Activated B cell treated with CpG ODN at 0.5 μM for 24 hours (primary cell): Measurements from ENCODE around the gene RNF114. TPM values are rescaled to one million over a fixed set of nuclear protein-coding genes. Genes with fewer than 3 reads are reported as not detected.

Source experiments
- ATAC-seq: fragments of 200-7000 bp; cut with Tn5 transposase; one replicate; pipeline ENCODE4 v1.10.0; 2021; ENCODE audit warnings: low read depth, mild to moderate bottlenecking, moderate library complexity
- CTCF ChIA-PET: fragments of 350-600 bp; sonication (Branson Sonifier 250); formaldehyde crosslinking; loops from one replicate; lab custom pipeline; 2021; ENCODE audit warnings: antibody characterized with exemption; lab: Charles Lee
- POLR2A ChIA-PET: fragments of 350-600 bp; sonication (Branson Sonifier 250); formaldehyde crosslinking; loops from one replicate; lab custom pipeline; 2021; ENCODE audit warnings: antibody characterized with exemption; lab: Charles Lee
- DNase-seq: peaks from one replicate; pipeline ENCODE4 v3.0.0; 2022
- H3K27ac Mint-ChIP-seq: one replicate; pipeline ENCODE4 v1.8.0; 2020; ENCODE audit warnings: mixed read lengths
- H3K27me3 Mint-ChIP-seq: one replicate; pipeline ENCODE4 v1.8.0; 2021; ENCODE audit warnings: mixed read lengths
- H3K36me3 Mint-ChIP-seq: one replicate; pipeline ENCODE4 v1.8.0; 2021; ENCODE audit warnings: low read depth, mixed read lengths
- H3K4me1 Mint-ChIP-seq: one replicate; pipeline ENCODE4 v1.8.0; 2021; ENCODE audit warnings: mixed read lengths
- H3K4me3 Mint-ChIP-seq: one replicate; pipeline ENCODE4 v1.8.0; 2020; ENCODE audit warnings: mild to moderate bottlenecking, mixed read lengths
- H3K9me3 Mint-ChIP-seq: one replicate; pipeline ENCODE4 v1.8.0; 2020; ENCODE audit warnings: mixed read lengths
- intact Hi-C: fragments of 100-400 bp; cut with micrococcal nuclease; formaldehyde crosslinking; loops from one replicate; pipeline ENCODE4 v1.15.1; 2024
- total RNA-seq: library from RNA; stranded (reverse); gene quantifications from 2 replicates; pipeline ENCODE4 v1.2.3, GENCODE V29; 2022
- TF ChIP-seq, protein P1 (sequence below): fragments of 200-600 bp; IDR thresholded peaks from one replicate; pipeline ENCODE4 v1.8.0; 2022; ENCODE audit warnings: antibody characterized with exemption, mild to moderate bottlenecking

The RNF114 gene
- total RNA-seq, 1 donor from 2014 or later: 56.5 TPM

DNA sequence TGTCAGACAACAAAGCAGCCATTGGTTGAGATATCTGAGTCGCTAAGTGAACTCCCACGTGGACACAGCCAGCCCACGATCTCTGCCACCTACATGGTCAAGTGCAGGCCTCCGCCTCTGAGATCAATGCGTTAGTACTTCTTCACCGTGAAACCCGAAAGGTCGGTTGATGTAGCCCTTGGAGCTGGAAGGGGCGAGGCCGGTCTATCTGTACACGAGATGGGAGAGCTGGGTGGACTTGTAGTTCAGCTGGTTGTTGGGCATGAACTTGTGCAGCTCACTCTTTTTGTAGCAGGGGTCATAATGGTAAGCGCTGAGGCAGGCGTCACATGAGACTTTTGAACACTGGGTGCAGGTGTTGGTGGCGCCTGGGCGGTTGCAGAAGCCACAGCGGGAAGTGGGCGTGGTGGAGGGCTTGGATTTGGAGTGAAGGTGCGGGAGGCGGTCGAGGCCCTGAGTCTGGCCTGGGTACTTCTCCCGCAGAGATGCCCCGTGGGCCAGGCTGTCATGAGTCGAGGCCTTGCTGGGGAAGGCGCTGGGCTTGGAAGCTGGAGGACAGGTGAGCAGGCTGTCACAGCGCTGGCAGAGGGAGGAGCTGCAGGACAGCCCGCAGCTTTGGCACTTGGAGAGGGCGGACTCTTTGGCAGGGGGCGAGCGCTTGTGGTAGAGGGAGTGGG, 30.6 kb upstream of the RNF114 start:
- intact Hi-C loops: no loop called here
- ChIA-PET CTCF (no interaction called here), POLR2A (no interaction called here)
- no peak overlapping the region for H3K4me3 Mint-ChIP-seq
- DNase-seq (no peak), ATAC-seq (no peak)
- no peaks in the 10 kb centered on the region for H3K27me3 Mint-ChIP-seq
- H3K9me3 Mint-ChIP-seq: no peaks in the 10 kb centered on the region
- peaks cover 64% of the 10 kb centered on the region for H3K36me3 Mint-ChIP-seq
- no peak overlapping the region for H3K27ac Mint-ChIP-seq
- TF ChIP-seq, protein P1, sequence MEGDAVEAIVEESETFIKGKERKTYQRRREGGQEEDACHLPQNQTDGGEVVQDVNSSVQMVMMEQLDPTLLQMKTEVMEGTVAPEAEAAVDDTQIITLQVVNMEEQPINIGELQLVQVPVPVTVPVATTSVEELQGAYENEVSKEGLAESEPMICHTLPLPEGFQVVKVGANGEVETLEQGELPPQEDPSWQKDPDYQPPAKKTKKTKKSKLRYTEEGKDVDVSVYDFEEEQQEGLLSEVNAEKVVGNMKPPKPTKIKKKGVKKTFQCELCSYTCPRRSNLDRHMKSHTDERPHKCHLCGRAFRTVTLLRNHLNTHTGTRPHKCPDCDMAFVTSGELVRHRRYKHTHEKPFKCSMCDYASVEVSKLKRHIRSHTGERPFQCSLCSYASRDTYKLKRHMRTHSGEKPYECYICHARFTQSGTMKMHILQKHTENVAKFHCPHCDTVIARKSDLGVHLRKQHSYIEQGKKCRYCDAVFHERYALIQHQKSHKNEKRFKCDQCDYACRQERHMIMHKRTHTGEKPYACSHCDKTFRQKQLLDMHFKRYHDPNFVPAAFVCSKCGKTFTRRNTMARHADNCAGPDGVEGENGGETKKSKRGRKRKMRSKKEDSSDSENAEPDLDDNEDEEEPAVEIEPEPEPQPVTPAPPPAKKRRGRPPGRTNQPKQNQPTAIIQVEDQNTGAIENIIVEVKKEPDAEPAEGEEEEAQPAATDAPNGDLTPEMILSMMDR: no peak
- H3K4me1 Mint-ChIP-seq: peaks cover 3% of the 10 kb centered on the region

DNA sequence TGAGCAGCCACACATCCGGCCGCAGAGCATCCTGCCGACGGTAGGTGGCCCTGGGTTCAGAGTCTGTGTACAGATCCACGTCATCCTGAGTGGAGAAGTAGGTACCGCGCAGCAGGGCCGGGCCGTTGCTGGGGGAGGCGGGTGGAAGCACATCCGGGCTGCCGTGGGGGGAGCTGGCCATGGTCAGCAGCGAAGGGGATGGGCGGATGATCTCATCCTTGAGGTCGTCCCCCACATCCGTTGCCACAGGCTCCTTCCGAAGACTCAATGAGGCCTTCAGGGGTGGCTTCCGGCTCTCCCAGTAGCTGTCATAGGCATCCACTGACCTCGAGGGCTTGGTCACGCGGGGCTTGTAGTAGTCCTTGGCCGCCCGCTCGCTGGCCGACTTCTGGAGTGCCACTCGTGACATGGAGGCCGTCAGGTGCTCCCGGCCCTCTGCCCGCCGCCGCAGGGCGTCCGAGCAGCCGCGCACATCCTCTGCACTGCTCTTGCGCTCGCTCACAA, 30.0 kb upstream of the RNF114 start:
- Mint-ChIP-seq H3K36me3 (peaks cover 68% of the 10 kb centered on the region), H3K27me3 (no peaks in the 10 kb centered on the region), H3K9me3 (no peaks in the 10 kb centered on the region), H3K4me3 (no peak overlapping the region), H3K27ac (no peak overlapping the region), H3K4me1 (peaks cover 5% of the 10 kb centered on the region)
- TF ChIP-seq, protein P1: no peak
- ChIA-PET POLR2A (no interaction called here), CTCF (no interaction called here)
- no peak for ATAC-seq
- intact Hi-C loops: no loop called here
- no peak for DNase-seq

DNA sequence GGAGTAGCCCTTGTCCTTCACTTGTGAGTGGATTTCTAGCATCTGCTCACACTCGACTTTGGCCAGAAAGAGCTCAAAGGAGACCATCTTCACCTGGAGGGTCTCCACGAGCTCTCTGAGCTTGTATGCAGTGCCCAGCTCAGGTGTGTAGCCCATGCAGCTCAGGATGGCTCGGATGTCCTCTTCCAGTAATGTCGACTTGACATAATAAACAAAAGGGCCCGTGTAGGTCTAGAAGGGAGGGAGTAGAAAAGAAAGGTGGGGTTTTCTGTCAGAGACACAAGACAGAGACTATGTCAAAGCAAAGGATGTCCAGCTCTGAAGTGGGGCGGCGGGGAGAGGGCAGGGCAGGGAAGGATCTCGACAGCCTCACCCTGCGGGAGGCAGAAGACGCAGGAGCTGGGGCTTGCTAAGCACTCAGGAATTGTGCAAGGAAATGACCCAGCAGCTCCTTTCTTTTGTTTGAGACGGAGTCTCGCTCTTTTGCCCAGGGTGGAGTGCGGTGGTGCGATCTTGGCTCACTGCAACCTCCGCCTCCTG, 29.5 kb upstream of the RNF114 start:
- H3K36me3 Mint-ChIP-seq: peaks cover 68% of the 10 kb centered on the region
- H3K27ac Mint-ChIP-seq: no peak overlapping the region
- CTCF ChIA-PET: no interaction called here
- POLR2A ChIA-PET: no interaction called here
- H3K9me3 Mint-ChIP-seq: no peaks in the 10 kb centered on the region
- peaks cover 5% of the 10 kb centered on the region for H3K4me1 Mint-ChIP-seq
- DNase-seq (no peak), ATAC-seq (no peak)
- intact Hi-C loops: no loop called here
- no peak overlapping the region for H3K4me3 Mint-ChIP-seq
- TF ChIP-seq, protein P1: no peak
- H3K27me3 Mint-ChIP-seq: no peaks in the 10 kb centered on the region

DNA sequence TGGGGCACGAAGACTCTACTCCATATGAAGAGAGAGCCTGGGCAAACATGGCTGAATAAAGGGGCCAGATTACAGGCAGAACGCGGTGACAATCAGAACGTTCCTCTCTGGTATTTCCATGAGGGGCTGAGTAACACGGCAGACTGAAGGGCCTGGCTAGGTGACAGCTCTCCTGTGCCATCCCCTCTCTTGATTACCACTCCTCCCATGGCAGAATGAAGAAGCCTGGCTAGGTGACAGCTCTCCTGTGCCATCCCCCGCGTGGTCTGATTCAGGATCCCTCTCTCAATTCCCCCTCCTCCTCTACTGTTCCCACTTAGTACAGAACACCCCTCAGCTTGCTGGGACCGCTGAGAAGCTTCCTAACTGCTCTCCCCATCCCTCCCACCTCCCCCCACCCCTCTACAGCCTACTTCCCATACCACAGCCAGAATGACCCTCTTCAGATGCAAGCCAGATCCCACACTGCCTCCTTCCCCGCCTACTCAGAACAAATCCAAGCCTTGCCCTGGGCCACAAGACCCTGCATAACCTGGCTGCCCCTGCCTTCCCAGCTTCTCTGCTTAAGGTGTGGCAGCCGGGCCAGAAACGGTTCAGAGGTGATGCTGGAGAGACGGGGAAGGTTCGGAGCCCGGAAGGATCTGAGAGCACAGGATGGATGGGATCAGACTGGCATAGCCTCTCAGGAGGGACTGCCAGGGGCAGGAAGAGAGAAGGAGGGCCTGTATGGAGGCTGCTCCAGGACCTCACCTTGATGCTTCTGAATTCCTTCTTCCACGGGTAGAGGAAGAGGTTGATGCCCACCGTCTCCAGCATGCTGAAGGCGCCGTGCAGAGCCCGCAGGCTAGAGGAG, 28.6 kb upstream of the RNF114 start:
- DNase-seq (no peak), ATAC-seq (no peak)
- CTCF ChIA-PET: no interaction called here
- no peak overlapping the region for H3K27ac Mint-ChIP-seq
- no peak overlapping the region for H3K4me3 Mint-ChIP-seq
- H3K9me3 Mint-ChIP-seq: no peaks in the 10 kb centered on the region
- H3K27me3 Mint-ChIP-seq: no peaks in the 10 kb centered on the region
- peaks cover 9% of the 10 kb centered on the region for H3K4me1 Mint-ChIP-seq
- TF ChIP-seq, protein P1: no peak
- POLR2A ChIA-PET: no interaction called here
- H3K36me3 Mint-ChIP-seq: peaks cover 69% of the 10 kb centered on the region
- intact Hi-C loops: no loop called here

DNA sequence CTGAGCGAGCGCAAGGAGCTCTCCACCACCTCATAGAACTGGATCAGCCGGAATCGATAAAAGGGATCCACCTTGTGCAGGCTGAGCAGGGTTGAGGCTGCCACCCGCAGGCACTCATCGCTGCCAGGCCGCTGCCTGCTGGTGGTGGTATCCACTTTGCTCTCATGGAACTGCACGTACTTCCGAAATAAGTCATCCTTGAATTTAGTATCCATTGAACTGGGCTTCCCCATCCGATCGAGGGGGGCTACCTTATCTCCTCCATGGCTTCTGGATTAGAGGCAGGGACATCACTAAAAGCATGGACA, 28.0 kb upstream of the RNF114 start:
- peaks cover 9% of the 10 kb centered on the region for H3K4me1 Mint-ChIP-seq
- ChIA-PET CTCF (no interaction called here), POLR2A (no interaction called here)
- intact Hi-C loops: no loop called here
- ATAC-seq (no peak), DNase-seq (no peak)
- no peak overlapping the region for H3K27ac Mint-ChIP-seq
- H3K36me3 Mint-ChIP-seq: peaks cover 66% of the 10 kb centered on the region
- H3K27me3 Mint-ChIP-seq: no peaks in the 10 kb centered on the region
- no peak overlapping the region for H3K4me3 Mint-ChIP-seq
- TF ChIP-seq, protein P1: no peak
- H3K9me3 Mint-ChIP-seq: no peaks in the 10 kb centered on the region
